ENCODE measurements around the gene LRRC37A3.
"Not testable (repeated sequence)": the region's sequence is repeated elsewhere in the genome, so short reads cannot be mapped to it uniquely, and the experiment has no call there.

- TF ChIP-seq YY1 (IDR thresholded peaks at IDR 0.05; ENCODE audit: insufficient read depth, insufficient read length); ZNF274 (IDR thresholded peaks at IDR 0.05; ENCODE audit: low read depth, low read length): not testable (repeated sequence)
Observed at GRCh38 chr17:64930374-64930773, 11.1 kb upstream of the LRRC37A3 start.
